Hepatocyte (in vitro differentiated cells): ENCODE results near the gene SRP68. TPM values are rescaled to one million over a fixed set of nuclear protein-coding genes. Genes with fewer than 3 reads are reported as not detected.

ENCODE experiments used
- DNase-seq: peaks from one replicate; pipeline ENCODE4 v3.0.0-alpha.2; 2016; ENCODE audit warnings: low spot score
- H2AFZ ChIP-seq: fragments of 200-600 bp; sonication (generic); 2 replicates; pipeline ENCODE4 v1.6.0; 2016; ENCODE audit warnings: antibody characterized with exemption, mild to moderate bottlenecking
- H3K27ac ChIP-seq: fragments of 200-600 bp; sonication (generic); 2 replicates; pipeline ENCODE4 v1.5.1; 2016; ENCODE audit warnings: mild to moderate bottlenecking
- H3K27me3 ChIP-seq: fragments of 200-600 bp; sonication (generic); 2 replicates; pipeline ENCODE4 v1.6.1; 2016
- H3K36me3 ChIP-seq: fragments of 200-600 bp; sonication (generic); replicated peaks from 2 replicates; pipeline ENCODE4 v1.5.1; 2016; ENCODE audit warnings: low read depth; ENCODE audit not compliant: insufficient read depth
- H3K4me1 ChIP-seq: fragments of 200-600 bp; sonication (generic); 2 replicates; pipeline ENCODE4 v1.5.1; 2016; ENCODE audit warnings: mild to moderate bottlenecking, moderate library complexity; ENCODE audit not compliant: insufficient read depth
- H3K4me2 ChIP-seq: fragments of 200-600 bp; sonication (generic); 2 replicates; pipeline ENCODE4 v1.6.0; 2016
- H3K4me3 ChIP-seq: fragments of 200-600 bp; sonication (generic); 2 replicates; pipeline ENCODE4 v1.5.1; 2016; ENCODE audit warnings: mild to moderate bottlenecking
- H3K79me2 ChIP-seq: fragments of 200-600 bp; sonication (generic); 2 replicates; pipeline ENCODE4 v1.6.0; 2017; ENCODE audit warnings: mild to moderate bottlenecking
- H3K9me2 ChIP-seq: fragments of 200-600 bp; sonication (generic); replicated peaks from 2 replicates; pipeline ENCODE4 v1.6.0; 2017; ENCODE audit warnings: mild to moderate bottlenecking; ENCODE audit not compliant: insufficient read depth
- H3K9me3 ChIP-seq: fragments of 200-600 bp; sonication (generic); 2 replicates; pipeline ENCODE4 v1.5.1; 2016; ENCODE audit warnings: low read depth, mild to moderate bottlenecking
- H4K20me1 ChIP-seq: fragments of 200-600 bp; sonication (generic); 2 replicates; pipeline ENCODE4 v1.6.0; 2016; ENCODE audit warnings: mild to moderate bottlenecking; ENCODE audit not compliant: insufficient read depth, poor library complexity, severe bottlenecking
- CTCF ChIP-seq: fragments of 200-600 bp; sonication (generic); IDR thresholded peaks from 2 replicates; pipeline ENCODE4 v1.5.1; 2016; ENCODE audit warnings: antibody characterized with exemption, mild to moderate bottlenecking; ENCODE audit not compliant: poor library complexity
- EZH2 ChIP-seq: fragments of 200-600 bp; sonication (generic); IDR thresholded peaks from 2 replicates; pipeline ENCODE4 v1.6.1; 2016; ENCODE audit warnings: antibody characterized with exemption, mild to moderate bottlenecking, borderline replicate concordance
- EZH2phosphoT487 ChIP-seq: fragments of 200-600 bp; sonication (generic); IDR thresholded peaks from one replicate; pipeline ENCODE4 v1.6.1; 2018; ENCODE audit warnings: antibody characterized with exemption, mild to moderate bottlenecking, low read depth, moderate library complexity; ENCODE audit not compliant: unreplicated experiment, severe bottlenecking
- WGBS: methylation state at CpG from one replicate; pipeline ENCODE4 v1.1.6; 2016; ENCODE audit warnings: low lambda C conversion rate; ENCODE audit errors: missing lambda C conversion rate; 5-methylcytosine and 5-hydroxymethylcytosine counted together
- polyA plus RNA-seq: library from polyadenylated mRNA; unstranded; fragments of >200 nt; fragmentation: Nextera tagmentation; extraction: Ambion mirVana; gene quantifications from 2 replicates; pipeline ENCODE4 v1.2.1, GENCODE V29; 2016
- total RNA-seq: library from RNA; depleted of rRNA; stranded (reverse); fragments of >200 nt; gene quantifications from 2 replicates; pipeline ENCODE4 v1.2.3, GENCODE V29; 2014

The SRP68 gene
- total and polyA plus RNA-seq, 2 experiments from 2014 or later = 41.2 to 70.1 TPM

- DNase-seq = no peak
- H3K4me3 ChIP-seq = no peak overlapping the region
These were observed 21.5 kb downstream of the SRP68 start for GRCh38 chr17:76050538-76051467.

GRCh38 chr17:76049836-76050537 is 22.3 kb downstream of the SRP68 start:
- Histone ChIP-seq H3K4me1 (no peaks in the 10 kb centered on the region), H3K36me3 (no peaks in the 10 kb centered on the region), H3K9me3 (no peaks in the 10 kb centered on the region), H3K4me3 (no peak overlapping the region), H3K79me2 (peaks cover 10% of the 10 kb centered on the region), H3K9me2 (no peaks in the 10 kb centered on the region), H4K20me1 (no peaks in the 10 kb centered on the region), H3K27ac (no peak overlapping the region), H2AFZ (no peak overlapping the region), H3K27me3 (no peaks in the 10 kb centered on the region), H3K4me2 (no peak overlapping the region)
- WGBS = 97% methylated on average over 15 of the region's 15 CpGs
- TF ChIP-seq CTCF (no peak), EZH2phosphoT487 (no peak), EZH2 (no peak)
- DNase-seq = no peak

More at GRCh38 chr17:76050538-76051467, 21.5 kb downstream of the SRP68 start:
- H3K27ac ChIP-seq = peak overlapping the region; percentile 26
- H3K27me3 ChIP-seq = no peaks in the 10 kb centered on the region
- TF ChIP-seq EZH2phosphoT487 (no peak), CTCF (no peak), EZH2 (no peak)
- 92% methylated on average over 11 of the region's 11 CpGs for whole genome bisulfite sequencing
- H3K4me2 ChIP-seq = no peak overlapping the region
- no peaks in the 10 kb centered on the region for H3K4me1 ChIP-seq
- H4K20me1 ChIP-seq = no peaks in the 10 kb centered on the region
- no peaks in the 10 kb centered on the region for H3K36me3 ChIP-seq
- no peak overlapping the region for H2AFZ ChIP-seq
- H3K79me2 ChIP-seq = peaks cover 13% of the 10 kb centered on the region
- no peaks in the 10 kb centered on the region for H3K9me3 ChIP-seq
- no peaks in the 10 kb centered on the region for H3K9me2 ChIP-seq

- Histone ChIP-seq H3K4me1 (no peaks in the 10 kb centered on the region), H3K79me2 (peaks cover 10% of the 10 kb centered on the region), H4K20me1 (no peaks in the 10 kb centered on the region), H3K27ac (no peak overlapping the region), H3K27me3 (no peaks in the 10 kb centered on the region), H3K4me2 (no peak overlapping the region), H3K9me2 (no peaks in the 10 kb centered on the region), H2AFZ (no peak overlapping the region), H3K9me3 (no peaks in the 10 kb centered on the region), H3K4me3 (no peak overlapping the region), H3K36me3 (no peaks in the 10 kb centered on the region)
- no peak for DNase-seq
- 97% methylated on average over 3 of the region's 3 CpGs for WGBS
- no peak for TF ChIP-seq CTCF
- no peak for TF ChIP-seq EZH2
- TF ChIP-seq EZH2phosphoT487 = no peak
These were observed 23.1 kb downstream of the SRP68 start for GRCh38 chr17:76049239-76049638.
